SK-N-SH (cell line): ENCODE data around the gene NPAS3. TPM values are rescaled to one million over a fixed set of nuclear protein-coding genes. Genes with fewer than 3 reads are reported as not detected.

Source experiments
- CTCF ChIA-PET: fragments of 300-600, 350-600 bp; formaldehyde crosslinking; extraction: SDS; loops from one replicate; lab custom pipeline; 2021; lab: Yijun Ruan, JAX
- POLR2A ChIA-PET: fragments of 350-600 bp; sonication (Branson Sonifier 250); formaldehyde crosslinking; extraction: SDS; loops from one replicate; lab custom pipeline; 2020; ENCODE audit warnings: antibody characterized with exemption, inconsistent platforms; lab: Yijun Ruan, JAX
- DNase-seq: peaks from one replicate; pipeline ENCODE4 v3.0.0; 2012
- H2AFZ ChIP-seq: fragments of 200-600 bp; sonication (generic); 2 replicates; pipeline ENCODE4 v1.8.1; 2016; ENCODE audit warnings: antibody characterized with exemption, mild to moderate bottlenecking, low read depth
- H3F3A ChIP-seq: fragments of 200-600 bp; sonication (generic); replicated peaks from 2 replicates; pipeline ENCODE3; 2016; ENCODE audit warnings: antibody characterized with exemption, mild to moderate bottlenecking; ENCODE audit not compliant: insufficient read depth
- H3K27ac ChIP-seq, 2 experiments: fragments of 200-500 bp in 1 of 2; fragments of 200-600 bp in 1 of 2; sonication (Bioruptor generic) in 1 of 2; sonication (generic), shearing (Covaris generic) in 1 of 2; 2 replicates each; pipeline versions ENCODE4 v1.5.1 to v1.6.1; 2014 to 2016; ENCODE audit warnings: low read depth in 2 of 2, inconsistent platforms in 1 of 2, low read length in 1 of 2, mild to moderate bottlenecking in 1 of 2, mixed read lengths in 1 of 2
- H3K27me3 ChIP-seq: fragments of 200-600 bp; sonication (generic), shearing (Covaris generic); 2 replicates; pipeline ENCODE4 v1.6.1; 2016; ENCODE audit warnings: mixed run types; ENCODE audit not compliant: insufficient read depth
- H3K36me3 ChIP-seq, 2 experiments: fragments of 200-500 bp in 1 of 2; fragments of 200-600 bp in 1 of 2; sonication (Bioruptor generic) in 1 of 2; sonication (generic) in 1 of 2; replicated peaks in 1 of 2; 2 replicates each; pipeline versions ENCODE3 to v1.5.1; 2014 to 2016; ENCODE audit warnings: low read length in 1 of 2, mild to moderate bottlenecking in 1 of 2; ENCODE audit not compliant: insufficient read depth in 2 of 2, control insufficient read depth in 1 of 2
- H3K4me1 ChIP-seq, 2 experiments: fragments of 200-500 bp in 1 of 2; fragments of 200-600 bp in 1 of 2; sonication (Bioruptor generic) in 1 of 2; sonication (generic), shearing (Covaris generic) in 1 of 2; 2 replicates each; pipeline versions ENCODE4 v1.5.1 to v1.6.1; 2014 to 2016; ENCODE audit warnings: low read depth in 1 of 2, low read length in 1 of 2, mixed run types in 1 of 2; ENCODE audit not compliant: insufficient read depth in 2 of 2, control insufficient read depth in 1 of 2
- H3K4me2 ChIP-seq: fragments of 200-600 bp; sonication (generic), shearing (Covaris generic); 2 replicates; pipeline ENCODE4 v1.6.1; 2017; ENCODE audit warnings: mixed run types
- H3K4me3 ChIP-seq, 2 experiments: fragments of 200-500 bp in 1 of 2; fragments of 200-600 bp in 1 of 2; sonication (Bioruptor generic) in 1 of 2; sonication (generic), shearing (Covaris generic) in 1 of 2; 2 replicates each; pipeline versions ENCODE4 v1.5.1 to v1.8.1; 2014 to 2016; ENCODE audit warnings: low read depth in 2 of 2, inconsistent platforms in 1 of 2, low read length in 1 of 2, mild to moderate bottlenecking in 1 of 2, mixed read lengths in 1 of 2, moderate library complexity in 1 of 2
- H3K79me2 ChIP-seq: fragments of 200-600 bp; sonication (generic); 2 replicates; pipeline ENCODE4 v1.8.1; 2017; ENCODE audit warnings: mild to moderate bottlenecking; ENCODE audit not compliant: insufficient read depth
- H3K9ac ChIP-seq: fragments of 200-600 bp; sonication (generic); 2 replicates; pipeline ENCODE4 v1.6.1; 2017; ENCODE audit warnings: mixed run types
- H3K9me2 ChIP-seq: fragments of 200-600 bp; sonication (generic); 2 replicates; pipeline ENCODE4 v1.6.1; 2017; ENCODE audit warnings: mixed run types
- H3K9me3 ChIP-seq: fragments of 200-600 bp; sonication (generic); 2 replicates; pipeline ENCODE4 v1.6.1; 2017; ENCODE audit warnings: mixed run types, mild to moderate bottlenecking, moderate library complexity
- H4K20me1 ChIP-seq: fragments of 200-600 bp; sonication (generic); 2 replicates; pipeline ENCODE4 v1.6.1; 2017; ENCODE audit warnings: mild to moderate bottlenecking, mixed run types; ENCODE audit not compliant: insufficient read depth
- ELF1 ChIP-seq: IDR thresholded peaks from 2 replicates; pipeline ENCODE4 v1.4.0; 2012
- EP300 ChIP-seq, 2 experiments: IDR thresholded peaks; 2 replicates each; pipeline versions ENCODE4 v1.4.0 to v1.6.1; 2012; ENCODE audit warnings: borderline replicate concordance in 1 of 2, low read depth in 1 of 2, low read length in 1 of 2
- EZH2phosphoT487 ChIP-seq: fragments of 200-600 bp; sonication (generic); IDR thresholded peaks from 2 replicates; pipeline ENCODE4 v1.6.1; 2017; ENCODE audit warnings: low read depth, mixed run types, mild to moderate bottlenecking, antibody characterized with exemption, moderate library complexity, borderline replicate concordance
- FOXJ3 ChIP-seq: sonication (generic); formaldehyde crosslinking; IDR thresholded peaks from 2 replicates; pipeline ENCODE4 v1.5.1; 2020; ENCODE audit warnings: mild to moderate bottlenecking, missing genetic modification reagents
- GABPA ChIP-seq: IDR thresholded peaks from 2 replicates; pipeline ENCODE4 v1.4.0; 2012; ENCODE audit warnings: low read depth, mild to moderate bottlenecking
- JUND ChIP-seq: IDR thresholded peaks from 2 replicates; pipeline ENCODE4 v1.4.0; 2012
- MXI1 ChIP-seq: IDR thresholded peaks from 2 replicates; pipeline ENCODE4 v1.6.1; 2012; ENCODE audit warnings: mild to moderate bottlenecking, low read depth, low read length, improper control_type of control experiment
- NRF1 ChIP-seq: IDR thresholded peaks from 2 replicates; pipeline ENCODE4 v1.6.1; 2012; ENCODE audit warnings: low read depth, mild to moderate bottlenecking, low read length
- POLR2AphosphoS5 ChIP-seq: IDR thresholded peaks from 2 replicates; pipeline ENCODE4 v1.6.1; 2012; ENCODE audit warnings: low read depth, low read length
- RFX5 ChIP-seq: IDR thresholded peaks from 2 replicates; pipeline ENCODE4 v1.6.1; 2012; ENCODE audit warnings: mild to moderate bottlenecking, improper control_type of control experiment, low read length
- SIN3A ChIP-seq: IDR thresholded peaks from 2 replicates; pipeline ENCODE4 v1.6.1; 2012; ENCODE audit warnings: low read depth, mild to moderate bottlenecking, low read length, moderate library complexity, borderline replicate concordance
- TCF12 ChIP-seq: IDR thresholded peaks from 2 replicates; pipeline ENCODE4 v1.4.0; 2012
- USF2 ChIP-seq: fragments of 150-350 bp; IDR thresholded peaks from 2 replicates; pipeline ENCODE4 v1.6.1; 2017; ENCODE audit warnings: antibody characterized with exemption, low read length, low read depth, borderline replicate concordance
- YY1 ChIP-seq: IDR thresholded peaks from 2 replicates; pipeline ENCODE4 v1.4.0; 2012; ENCODE audit warnings: low read depth, mild to moderate bottlenecking
- WGBS: methylation state at CpG from one replicate; pipeline ENCODE4 v1.1.6; 2017; ENCODE audit warnings: low lambda C conversion rate; 5-methylcytosine and 5-hydroxymethylcytosine counted together
- polyA plus RNA-seq, 3 experiments: library from polyadenylated mRNA; depleted of rRNA; stranded (reverse); fragments of >200 nt; gene quantifications; 2 replicates each; pipeline ENCODE4 v1.2.3, GENCODE V29; 2012
- TF ChIP-seq, protein P1 (sequence below): IDR thresholded peaks from 2 replicates; pipeline ENCODE4 v1.4.0; 2012; ENCODE audit warnings: low read depth, borderline replicate concordance

The NPAS3 gene
- polyA plus RNA-seq, 1 of the 3 experiments (the other 2 are of a cell fraction): 4.3 TPM

DNA sequence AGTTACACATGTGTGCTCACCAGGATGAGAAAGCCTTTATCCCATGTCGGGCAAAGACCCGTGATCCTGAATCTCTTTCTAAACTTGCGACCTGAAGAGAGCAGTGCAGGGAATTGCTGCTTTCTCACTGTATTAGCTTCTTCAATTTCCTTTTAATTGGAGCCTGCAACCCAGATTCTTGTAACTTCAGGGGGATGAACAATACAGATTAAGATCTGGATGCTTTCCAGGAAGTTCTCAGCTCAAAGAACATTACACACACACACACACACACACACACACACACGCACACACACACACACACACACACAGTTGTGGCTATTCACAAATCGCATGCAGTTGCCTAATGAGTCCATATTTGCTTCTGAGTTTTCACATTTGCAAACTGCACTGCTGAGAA, 268.3 kb downstream of the NPAS3 start:
- WGBS: 49% methylated on average over 5 of the region's 5 CpGs

GRCh38 chr14:33207467-33208017, 268.9 kb downstream of the NPAS3 start:
- POLR2A ChIA-PET: no interaction called here

More for the DNA sequence above, 268.3 kb downstream of the NPAS3 start:
- H3K9me3 ChIP-seq: no peaks in the 10 kb centered on the region
- TF ChIP-seq TCF12: no peak
- no peak for TF ChIP-seq RFX5
- TF ChIP-seq POLR2AphosphoS5: no peak
- TF ChIP-seq JUND: no peak
- no peak for TF ChIP-seq MXI1
- TF ChIP-seq SIN3A: no peak
- no peak for TF ChIP-seq FOXJ3 (CRISPR knock-in tag)
- no peak for TF ChIP-seq EP300 (IDR thresholded peaks at IDR 0.05; ENCODE audit: borderline replicate concordance in 1 of 2, low read depth in 1 of 2, low read length in 1 of 2)
- TF ChIP-seq YY1: no peak
- TF ChIP-seq USF2: no peak
- TF ChIP-seq, protein P1, sequence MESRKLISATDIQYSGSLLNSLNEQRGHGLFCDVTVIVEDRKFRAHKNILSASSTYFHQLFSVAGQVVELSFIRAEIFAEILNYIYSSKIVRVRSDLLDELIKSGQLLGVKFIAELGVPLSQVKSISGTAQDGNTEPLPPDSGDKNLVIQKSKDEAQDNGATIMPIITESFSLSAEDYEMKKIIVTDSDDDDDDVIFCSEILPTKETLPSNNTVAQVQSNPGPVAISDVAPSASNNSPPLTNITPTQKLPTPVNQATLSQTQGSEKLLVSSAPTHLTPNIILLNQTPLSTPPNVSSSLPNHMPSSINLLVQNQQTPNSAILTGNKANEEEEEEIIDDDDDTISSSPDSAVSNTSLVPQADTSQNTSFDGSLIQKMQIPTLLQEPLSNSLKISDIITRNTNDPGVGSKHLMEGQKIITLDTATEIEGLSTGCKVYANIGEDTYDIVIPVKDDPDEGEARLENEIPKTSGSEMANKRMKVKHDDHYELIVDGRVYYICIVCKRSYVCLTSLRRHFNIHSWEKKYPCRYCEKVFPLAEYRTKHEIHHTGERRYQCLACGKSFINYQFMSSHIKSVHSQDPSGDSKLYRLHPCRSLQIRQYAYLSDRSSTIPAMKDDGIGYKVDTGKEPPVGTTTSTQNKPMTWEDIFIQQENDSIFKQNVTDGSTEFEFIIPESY: no peak
- no peak for TF ChIP-seq EZH2phosphoT487
- TF ChIP-seq NRF1: no peak
- TF ChIP-seq ELF1: no peak
- no peak for TF ChIP-seq GABPA
- peak; percentile 5 for DNase-seq
- ChIA-PET POLR2A (no interaction called here), CTCF (no interaction called here)
- no peaks in the 10 kb centered on the region for H3K79me2 ChIP-seq
- no peaks in the 10 kb centered on the region for H4K20me1 ChIP-seq
- no peak overlapping the region for H3K9ac ChIP-seq
- no peaks in the 10 kb centered on the region for H3K27me3 ChIP-seq
- no peaks in the 10 kb centered on the region; a peak in 1 of 4 replicates for H3K4me1 ChIP-seq
- no peak overlapping the region for H2AFZ ChIP-seq
- no peak overlapping the region for H3K4me3 ChIP-seq
- no peaks in the 10 kb centered on the region for H3K9me2 ChIP-seq
- no peaks in the 10 kb centered on the region for H3F3A ChIP-seq
- no peak overlapping the region for H3K27ac ChIP-seq
- no peaks in the 10 kb centered on the region for H3K36me3 ChIP-seq
- H3K4me2 ChIP-seq: no peak overlapping the region

More at GRCh38 chr14:33207467-33208017, 268.9 kb downstream of the NPAS3 start:
- Histone ChIP-seq H3K36me3 (no peaks in the 10 kb centered on the region), H3K9me3 (no peaks in the 10 kb centered on the region), H3K4me1 (no peaks in the 10 kb centered on the region; a peak in 1 of 4 replicates), H3K27ac (no peak overlapping the region), H4K20me1 (no peaks in the 10 kb centered on the region), H3F3A (no peaks in the 10 kb centered on the region), H3K4me2 (no peak overlapping the region), H2AFZ (no peak overlapping the region), H3K4me3 (no peak overlapping the region), H3K79me2 (no peaks in the 10 kb centered on the region), H3K9me2 (no peaks in the 10 kb centered on the region), H3K9ac (no peak overlapping the region), H3K27me3 (no peaks in the 10 kb centered on the region)
- TF ChIP-seq FOXJ3 (CRISPR knock-in tag): no peak
- WGBS: 79% methylated on average over 1 of the region's 1 CpG
- CTCF ChIA-PET: interaction anchor here (1.2 kb wide), 1 partner anchor 585 kb away, joined by 4 read pairs; no protein-coding TSS in a partner anchor
- no peak for DNase-seq
